ENCODE data around the gene TTF1. TPM values are rescaled to one million over a fixed set of nuclear protein-coding genes. Genes with fewer than 3 reads are reported as not detected.

The TTF1 gene
- total RNA-seq, 1 experiment from 2014 or later = 23.8 TPM

DNA sequence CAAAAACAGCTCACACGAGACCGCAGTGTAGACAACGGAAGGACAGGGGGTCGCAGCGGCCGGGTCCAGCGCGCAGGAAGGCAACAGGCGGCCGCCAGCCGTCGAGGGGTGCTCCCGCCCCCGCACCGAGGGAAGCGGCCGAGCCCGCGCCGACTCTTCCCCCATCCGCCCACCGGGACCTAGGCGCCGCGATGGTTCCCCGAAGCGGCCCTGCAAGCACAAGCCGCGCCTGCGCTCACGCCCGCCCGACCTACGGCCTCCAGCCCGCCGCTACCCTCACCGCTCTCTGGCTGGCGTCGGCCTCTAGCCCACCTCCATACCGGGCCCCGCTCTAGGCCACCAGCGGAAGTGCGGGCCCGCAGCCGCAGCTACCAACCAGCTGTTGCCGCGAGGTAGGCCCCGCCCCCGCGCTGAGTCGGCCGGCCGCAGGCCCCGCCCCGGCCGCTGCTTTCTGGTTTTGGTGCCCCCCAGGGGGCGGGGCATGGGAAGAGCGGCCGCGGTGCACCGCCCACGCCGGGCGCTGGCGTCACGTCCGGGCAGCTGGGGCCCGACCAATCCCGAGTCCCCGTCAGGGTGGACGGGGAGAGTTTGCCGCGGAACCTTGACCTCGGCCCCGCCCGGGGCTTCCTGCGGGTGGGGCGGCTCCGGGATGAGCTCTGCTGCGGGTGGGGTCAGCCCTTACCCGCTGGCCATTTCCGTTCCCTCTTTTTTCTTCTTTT, 51.8 kb downstream of the TTF1 start, which contains the start of gene SETX (continued):
- TF ChIP-seq, protein P1, sequence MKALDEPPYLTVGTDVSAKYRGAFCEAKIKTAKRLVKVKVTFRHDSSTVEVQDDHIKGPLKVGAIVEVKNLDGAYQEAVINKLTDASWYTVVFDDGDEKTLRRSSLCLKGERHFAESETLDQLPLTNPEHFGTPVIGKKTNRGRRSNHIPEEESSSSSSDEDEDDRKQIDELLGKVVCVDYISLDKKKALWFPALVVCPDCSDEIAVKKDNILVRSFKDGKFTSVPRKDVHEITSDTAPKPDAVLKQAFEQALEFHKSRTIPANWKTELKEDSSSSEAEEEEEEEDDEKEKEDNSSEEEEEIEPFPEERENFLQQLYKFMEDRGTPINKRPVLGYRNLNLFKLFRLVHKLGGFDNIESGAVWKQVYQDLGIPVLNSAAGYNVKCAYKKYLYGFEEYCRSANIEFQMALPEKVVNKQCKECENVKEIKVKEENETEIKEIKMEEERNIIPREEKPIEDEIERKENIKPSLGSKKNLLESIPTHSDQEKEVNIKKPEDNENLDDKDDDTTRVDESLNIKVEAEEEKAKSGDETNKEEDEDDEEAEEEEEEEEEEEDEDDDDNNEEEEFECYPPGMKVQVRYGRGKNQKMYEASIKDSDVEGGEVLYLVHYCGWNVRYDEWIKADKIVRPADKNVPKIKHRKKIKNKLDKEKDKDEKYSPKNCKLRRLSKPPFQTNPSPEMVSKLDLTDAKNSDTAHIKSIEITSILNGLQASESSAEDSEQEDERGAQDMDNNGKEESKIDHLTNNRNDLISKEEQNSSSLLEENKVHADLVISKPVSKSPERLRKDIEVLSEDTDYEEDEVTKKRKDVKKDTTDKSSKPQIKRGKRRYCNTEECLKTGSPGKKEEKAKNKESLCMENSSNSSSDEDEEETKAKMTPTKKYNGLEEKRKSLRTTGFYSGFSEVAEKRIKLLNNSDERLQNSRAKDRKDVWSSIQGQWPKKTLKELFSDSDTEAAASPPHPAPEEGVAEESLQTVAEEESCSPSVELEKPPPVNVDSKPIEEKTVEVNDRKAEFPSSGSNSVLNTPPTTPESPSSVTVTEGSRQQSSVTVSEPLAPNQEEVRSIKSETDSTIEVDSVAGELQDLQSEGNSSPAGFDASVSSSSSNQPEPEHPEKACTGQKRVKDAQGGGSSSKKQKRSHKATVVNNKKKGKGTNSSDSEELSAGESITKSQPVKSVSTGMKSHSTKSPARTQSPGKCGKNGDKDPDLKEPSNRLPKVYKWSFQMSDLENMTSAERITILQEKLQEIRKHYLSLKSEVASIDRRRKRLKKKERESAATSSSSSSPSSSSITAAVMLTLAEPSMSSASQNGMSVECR (CRISPR knock-in tag; IDR thresholded peaks at IDR 0.05; ENCODE audit: borderline replicate concordance) = peak; percentile 95; the same call in 1 of the 2 replicates
- TF ChIP-seq JAZF1 (CRISPR knock-in tag; IDR thresholded peaks at IDR 0.05) (no peak), GABPB1 (CRISPR knock-in tag; IDR thresholded peaks at IDR 0.05) (peak; percentile 62; the same call in 1 of the 2 replicates), ZNF121 (CRISPR knock-in tag; IDR thresholded peaks at IDR 0.05) (no peak), ZNF416 (CRISPR knock-in tag; IDR thresholded peaks at IDR 0.05) (0 out of 2 replicates have a peak, but pooled peaks have one; percentile 59), TEAD1 (CRISPR knock-in tag; IDR thresholded peaks at IDR 0.05) (peak; percentile 62; the same call in 1 of the 2 replicates), KAT7 (CRISPR knock-in tag; IDR thresholded peaks at IDR 0.05; ENCODE audit: borderline replicate concordance) (peak; percentile 79; the same call in 1 of the 2 replicates), ATF1 (CRISPR knock-in tag; IDR thresholded peaks at IDR 0.05) (peak; percentile 71; the same call in 1 of the 2 replicates), RELA (CRISPR knock-in tag; IDR thresholded peaks at IDR 0.05; ENCODE audit: borderline replicate concordance) (no peak), ESRRA (CRISPR knock-in tag; IDR thresholded peaks at IDR 0.05; ENCODE audit: borderline replicate concordance) (peak; percentile 76; the same call in 1 of the 2 replicates), ZBTB21 (CRISPR knock-in tag; IDR thresholded peaks at IDR 0.05; ENCODE audit: borderline replicate concordance) (no peak), NFATC4 (CRISPR knock-in tag; IDR thresholded peaks at IDR 0.05) (no peak), FOXK1 (CRISPR knock-in tag; IDR thresholded peaks at IDR 0.05) (peak; percentile 40; the same call in 1 of the 2 replicates), CREB1 (CRISPR knock-in tag; IDR thresholded peaks at IDR 0.05) (peak; percentile 59; the same call in 1 of the 2 replicates), ZNF232 (CRISPR knock-in tag; IDR thresholded peaks at IDR 0.05) (no peak), HMGA2 (CRISPR knock-in tag; IDR thresholded peaks at IDR 0.05) (no peak), SP1 (CRISPR knock-in tag; conservative IDR thresholded peaks at IDR 0.05) (peak; percentile 92), RORB (CRISPR knock-in tag; IDR thresholded peaks at IDR 0.05) (no peak), CREM (CRISPR knock-in tag; IDR thresholded peaks at IDR 0.05) (peak; percentile 86), ZNF263 (CRISPR knock-in tag; IDR thresholded peaks at IDR 0.05; ENCODE audit: low read depth) (0 out of 2 replicates have a peak, but pooled peaks have one; percentile 53), EMX1 (CRISPR knock-in tag; IDR thresholded peaks at IDR 0.05) (no peak), JUN (CRISPR knock-in tag; IDR thresholded peaks at IDR 0.05) (peak; percentile 69), GRHL2 (CRISPR knock-in tag; IDR thresholded peaks at IDR 0.05; ENCODE audit: insufficient replicate concordance, severe bottlenecking) (no peak), ZNF138 (CRISPR knock-in tag; conservative IDR thresholded peaks at IDR 0.05) (no peak)
- TF ChIP-seq, protein P2, sequence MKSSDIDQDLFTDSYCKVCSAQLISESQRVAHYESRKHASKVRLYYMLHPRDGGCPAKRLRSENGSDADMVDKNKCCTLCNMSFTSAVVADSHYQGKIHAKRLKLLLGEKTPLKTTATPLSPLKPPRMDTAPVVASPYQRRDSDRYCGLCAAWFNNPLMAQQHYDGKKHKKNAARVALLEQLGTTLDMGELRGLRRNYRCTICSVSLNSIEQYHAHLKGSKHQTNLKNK (CRISPR knock-in tag; IDR thresholded peaks at IDR 0.05) = no peak
- TF ChIP-seq, protein P3, sequence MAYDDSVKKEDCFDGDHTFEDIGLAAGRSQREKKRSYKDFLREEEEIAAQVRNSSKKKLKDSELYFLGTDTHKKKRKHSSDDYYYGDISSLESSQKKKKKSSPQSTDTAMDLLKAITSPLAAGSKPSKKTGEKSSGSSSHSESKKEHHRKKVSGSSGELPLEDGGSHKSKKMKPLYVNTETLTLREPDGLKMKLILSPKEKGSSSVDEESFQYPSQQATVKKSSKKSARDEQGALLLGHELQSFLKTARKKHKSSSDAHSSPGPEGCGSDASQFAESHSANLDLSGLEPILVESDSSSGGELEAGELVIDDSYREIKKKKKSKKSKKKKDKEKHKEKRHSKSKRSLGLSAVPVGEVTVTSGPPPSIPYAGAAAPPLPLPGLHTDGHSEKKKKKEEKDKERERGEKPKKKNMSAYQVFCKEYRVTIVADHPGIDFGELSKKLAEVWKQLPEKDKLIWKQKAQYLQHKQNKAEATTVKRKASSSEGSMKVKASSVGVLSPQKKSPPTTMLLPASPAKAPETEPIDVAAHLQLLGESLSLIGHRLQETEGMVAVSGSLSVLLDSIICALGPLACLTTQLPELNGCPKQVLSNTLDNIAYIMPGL (CRISPR knock-in tag; IDR thresholded peaks at IDR 0.05) = peak; percentile 77; the same call in 1 of the 2 replicates
- TF ChIP-seq, protein P4, sequence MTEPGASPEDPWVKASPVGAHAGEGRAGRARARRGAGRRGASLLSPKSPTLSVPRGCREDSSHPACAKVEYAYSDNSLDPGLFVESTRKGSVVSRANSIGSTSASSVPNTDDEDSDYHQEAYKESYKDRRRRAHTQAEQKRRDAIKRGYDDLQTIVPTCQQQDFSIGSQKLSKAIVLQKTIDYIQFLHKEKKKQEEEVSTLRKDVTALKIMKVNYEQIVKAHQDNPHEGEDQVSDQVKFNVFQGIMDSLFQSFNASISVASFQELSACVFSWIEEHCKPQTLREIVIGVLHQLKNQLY (CRISPR knock-in tag; IDR thresholded peaks at IDR 0.05) = no peak
- TF ChIP-seq, protein P5, sequence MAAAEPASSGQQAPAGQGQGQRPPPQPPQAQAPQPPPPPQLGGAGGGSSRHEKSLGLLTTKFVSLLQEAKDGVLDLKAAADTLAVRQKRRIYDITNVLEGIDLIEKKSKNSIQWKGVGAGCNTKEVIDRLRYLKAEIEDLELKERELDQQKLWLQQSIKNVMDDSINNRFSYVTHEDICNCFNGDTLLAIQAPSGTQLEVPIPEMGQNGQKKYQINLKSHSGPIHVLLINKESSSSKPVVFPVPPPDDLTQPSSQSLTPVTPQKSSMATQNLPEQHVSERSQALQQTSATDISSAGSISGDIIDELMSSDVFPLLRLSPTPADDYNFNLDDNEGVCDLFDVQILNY (CRISPR knock-in tag; IDR thresholded peaks at IDR 0.05) = no peak; the same call in 1 of the 2 replicates
- TF ChIP-seq, protein P6, sequence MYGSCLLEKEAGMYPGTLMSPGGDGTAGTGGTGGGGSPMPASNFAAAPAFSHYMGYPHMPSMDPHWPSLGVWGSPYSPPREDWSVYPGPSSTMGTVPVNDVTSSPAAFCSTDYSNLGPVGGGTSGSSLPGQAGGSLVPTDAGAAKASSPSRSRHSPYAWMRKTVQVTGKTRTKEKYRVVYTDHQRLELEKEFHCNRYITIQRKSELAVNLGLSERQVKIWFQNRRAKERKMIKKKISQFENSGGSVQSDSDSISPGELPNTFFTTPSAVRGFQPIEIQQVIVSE (CRISPR knock-in tag; IDR thresholded peaks at IDR 0.05; ENCODE audit: borderline replicate concordance) = no peak

Data from WTC11 (cell line).